ENCODE data around the gene ASB10. TPM values are rescaled to one million over a fixed set of nuclear protein-coding genes. Genes with fewer than 3 reads are reported as not detected.

Gene ASB10
- polyA plus RNA-seq, 1 of the 3 experiments (the other 2 are of a cell fraction): not detected

- POLR2A ChIA-PET: interaction anchor here (1.5 kb wide), 1 partner anchor 17 kb away, joined by 5 read pairs; the partner anchor contains the start of gene ABCF2
Measured at GRCh38 chr7:151210087-151210854, 23.2 kb upstream of the ASB10 start, which contains the start of gene H2BK1. Gene H2BK1, minus strand, starts transcription at chr7:151210488. Its CDS starts 170 bp downstream, at chr7:151210318.

GRCh38 chr7:151209588-151209987 is 22.5 kb upstream of the ASB10 start:
- Histone ChIP-seq H3K4me3 (ENCODE audit: low read depth in 2 of 2, low read length in 1 of 2) (no peak overlapping the region), H3K79me2 (ENCODE audit: insufficient read depth) (no peaks in the 10 kb centered on the region), H2AFZ (ENCODE audit: low read depth) (no peak overlapping the region), H3F3A (replicated peaks; ENCODE audit: insufficient read depth) (no peaks in the 10 kb centered on the region), H4K20me1 (ENCODE audit: insufficient read depth) (0 out of 2 replicates have a peak, but pooled peaks cover 9% of the 10 kb centered on the region), H3K9me2 (no peaks in the 10 kb centered on the region), H3K36me3 (replicated peaks in 1 of 2; ENCODE audit: control insufficient read depth in 1 of 2, insufficient read depth in 2 of 2, low read length in 1 of 2) (peaks cover 12 to 20% of the 10 kb centered on the region in 2 experiments), H3K27ac (ENCODE audit: low read depth in 2 of 2, low read length in 1 of 2) (no peak overlapping the region), H3K4me2 (no peak overlapping the region), H3K9me3 (no peaks in the 10 kb centered on the region), H3K4me1 (ENCODE audit: control insufficient read depth in 1 of 2, insufficient read depth in 2 of 2, low read depth in 1 of 2, low read length in 1 of 2) (no peaks in the 10 kb centered on the region), H3K9ac (no peak overlapping the region), H3K27me3 (ENCODE audit: insufficient read depth) (peaks cover 21% of the 10 kb centered on the region)
- TF ChIP-seq ZBTB33 (IDR thresholded peaks at IDR 0.05; ENCODE audit: borderline replicate concordance, low read depth): no peak
- no peak for TF ChIP-seq EP300 (IDR thresholded peaks at IDR 0.05; ENCODE audit: borderline replicate concordance in 1 of 2, low read depth in 1 of 2, low read length in 1 of 2)
- no peak for TF ChIP-seq USF2 (IDR thresholded peaks at IDR 0.05; ENCODE audit: borderline replicate concordance, low read depth, low read length)
- no peak for TF ChIP-seq USF1 (IDR thresholded peaks at IDR 0.05; ENCODE audit: borderline replicate concordance, low read depth)
- no peak for TF ChIP-seq TAF1 (IDR thresholded peaks at IDR 0.05; ENCODE audit: borderline replicate concordance, low read depth, low read length)
- no peak for TF ChIP-seq RAD21 (IDR thresholded peaks at IDR 0.05; ENCODE audit: low read length)
- no peak for TF ChIP-seq JUND (IDR thresholded peaks at IDR 0.05)
- TF ChIP-seq IRF3 (IDR thresholded peaks at IDR 0.05; ENCODE audit: low read depth, low read length): no peak
- TF ChIP-seq TEAD4 (IDR thresholded peaks at IDR 0.05; ENCODE audit: borderline replicate concordance, insufficient read depth): no peak
- no peak for TF ChIP-seq SMC3 (IDR thresholded peaks at IDR 0.05; ENCODE audit: low read depth, low read length)
- TF ChIP-seq GABPA (IDR thresholded peaks at IDR 0.05; ENCODE audit: low read depth): no peak
- no peak for TF ChIP-seq RXRA (IDR thresholded peaks at IDR 0.05; ENCODE audit: borderline replicate concordance, low read depth)
- no peak for TF ChIP-seq MEF2A (IDR thresholded peaks at IDR 0.05; ENCODE audit: borderline replicate concordance, low read depth)
- ChIA-PET CTCF (interaction anchor here (0.6 to 1.6 kb wide), 2 partner anchors 35 to 95 kb away, joined by 3 to 8 read pairs; no protein-coding TSS in a partner anchor), POLR2A (no interaction called here)
- WGBS (ENCODE audit: low lambda C conversion rate): 76% methylated on average over 5 of the region's 6 CpGs
- no peak for DNase-seq

More at GRCh38 chr7:151210087-151210854, 23.2 kb upstream of the ASB10 start, which contains the start of gene H2BK1:
- Histone ChIP-seq H3K27me3 (ENCODE audit: insufficient read depth) (peaks cover 16% of the 10 kb centered on the region; the same call in 1 of the 2 replicates), H3K9me2 (no peaks in the 10 kb centered on the region), H4K20me1 (ENCODE audit: insufficient read depth) (0 out of 2 replicates have a peak, but pooled peaks cover 9% of the 10 kb centered on the region), H3F3A (replicated peaks; ENCODE audit: insufficient read depth) (no peaks in the 10 kb centered on the region), H3K79me2 (ENCODE audit: insufficient read depth) (no peaks in the 10 kb centered on the region), H3K4me1 (ENCODE audit: control insufficient read depth in 1 of 2, insufficient read depth in 2 of 2, low read depth in 1 of 2, low read length in 1 of 2) (no peaks in the 10 kb centered on the region), H3K4me3 (ENCODE audit: low read depth in 2 of 2, low read length in 1 of 2) (no peak within 1 kb of the TSS), H3K9ac (no peak within 1 kb of the TSS), H3K36me3 (replicated peaks in 1 of 2; ENCODE audit: control insufficient read depth in 1 of 2, insufficient read depth in 2 of 2, low read length in 1 of 2) (peaks cover 15 to 27% of the 10 kb centered on the region in 2 experiments), H2AFZ (ENCODE audit: low read depth) (no peak within 1 kb of the TSS), H3K9me3 (no peaks in the 10 kb centered on the region), H3K27ac (ENCODE audit: low read depth in 2 of 2, low read length in 1 of 2) (no peak within 1 kb of the TSS), H3K4me2 (no peak within 1 kb of the TSS)
- TF ChIP-seq TEAD4 (IDR thresholded peaks at IDR 0.05; ENCODE audit: borderline replicate concordance, insufficient read depth) (no peak), EZH2phosphoT487 (IDR thresholded peaks at IDR 0.05; ENCODE audit: borderline replicate concordance, low read depth) (no peak), MAX (IDR thresholded peaks at IDR 0.05; ENCODE audit: low read depth) (no peak), MEF2A (IDR thresholded peaks at IDR 0.05; ENCODE audit: borderline replicate concordance, low read depth) (no peak), NFIC (IDR thresholded peaks at IDR 0.05; ENCODE audit: borderline replicate concordance) (no peak)
- no peak for DNase-seq
- CTCF ChIA-PET: interaction anchor here (1.6 kb wide), 1 partner anchor 34 kb away, joined by 8 read pairs; no protein-coding TSS in a partner anchor
- WGBS (ENCODE audit: low lambda C conversion rate): 83% methylated on average over 17 of the region's 17 CpGs
